Renal cortical epithelial cell (primary cell): Measurements from ENCODE around the gene NUP58. TPM values are rescaled to one million over a fixed set of nuclear protein-coding genes. Genes with fewer than 3 reads are reported as not detected.

ENCODE experiments used
- DNase-seq: peaks from one replicate; pipeline ENCODE4 v3.0.0-alpha.2; 2011; ENCODE audit warnings: low read depth
- total RNA-seq: library from RNA; depleted of rRNA; stranded (reverse); fragments of >200 nt; gene quantifications from 2 replicates; pipeline ENCODE4 v1.2.3, GENCODE V29; 2014

NUP58 gene, protein sequence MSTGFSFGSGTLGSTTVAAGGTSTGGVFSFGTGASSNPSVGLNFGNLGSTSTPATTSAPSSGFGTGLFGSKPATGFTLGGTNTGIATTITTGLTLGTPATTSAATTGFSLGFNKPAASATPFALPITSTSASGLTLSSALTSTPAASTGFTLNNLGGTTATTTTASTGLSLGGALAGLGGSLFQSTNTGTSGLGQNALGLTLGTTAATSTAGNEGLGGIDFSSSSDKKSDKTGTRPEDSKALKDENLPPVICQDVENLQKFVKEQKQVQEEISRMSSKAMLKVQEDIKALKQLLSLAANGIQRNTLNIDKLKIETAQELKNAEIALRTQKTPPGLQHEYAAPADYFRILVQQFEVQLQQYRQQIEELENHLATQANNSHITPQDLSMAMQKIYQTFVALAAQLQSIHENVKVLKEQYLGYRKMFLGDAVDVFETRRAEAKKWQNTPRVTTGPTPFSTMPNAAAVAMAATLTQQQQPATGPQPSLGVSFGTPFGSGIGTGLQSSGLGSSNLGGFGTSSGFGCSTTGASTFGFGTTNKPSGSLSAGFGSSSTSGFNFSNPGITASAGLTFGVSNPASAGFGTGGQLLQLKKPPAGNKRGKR
- 60.9 and 86.1 TPM in 2 replicates for total RNA-seq

DNA sequence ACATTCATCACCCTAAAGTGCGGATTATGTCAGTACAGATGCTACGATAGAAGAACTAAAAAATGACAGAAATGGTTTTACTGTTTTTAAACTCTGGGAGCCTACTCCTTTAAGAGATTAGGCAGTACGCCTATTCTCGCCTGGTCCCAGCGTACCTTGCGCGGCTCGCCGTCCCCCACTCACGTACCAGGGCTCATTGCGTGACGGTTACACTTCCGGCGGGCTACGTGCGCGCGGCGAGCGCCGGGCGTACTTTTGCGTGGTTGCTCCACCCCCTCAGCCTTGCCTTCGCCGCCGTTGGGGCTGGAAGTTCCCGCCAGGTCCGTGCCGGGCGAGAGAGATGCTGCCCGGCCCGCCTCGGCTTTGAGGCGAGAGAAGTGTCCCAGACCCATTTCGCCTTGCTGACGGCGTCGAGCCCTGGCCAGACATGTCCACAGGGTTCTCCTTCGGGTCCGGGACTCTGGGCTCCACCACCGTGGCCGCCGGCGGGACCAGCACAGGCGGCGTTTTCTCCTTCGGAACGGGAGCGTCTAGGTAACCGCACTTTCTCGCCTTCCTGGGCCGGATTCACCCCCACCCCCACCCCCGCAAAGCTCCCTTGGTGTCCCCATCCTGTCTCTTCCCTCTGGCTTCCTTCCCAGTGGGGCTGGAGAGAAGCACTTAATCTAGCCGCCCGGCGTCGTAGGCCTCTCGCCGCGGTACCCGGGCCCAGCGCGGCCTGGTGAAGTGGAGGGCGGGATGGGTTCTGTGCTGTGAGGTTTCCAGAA lies at the start of gene NUP58:
Gene NUP58 (plus strand): TSS at position 279 of the 767 bp plus-strand sequence. CDS start 149 bp downstream, at position 428.
- peak; percentile 86 for DNase-seq

GRCh38 chr13:25252225-25252624 lies 49.2 kb upstream of the NUP58 start:
- DNase-seq, result no peak

DNA sequence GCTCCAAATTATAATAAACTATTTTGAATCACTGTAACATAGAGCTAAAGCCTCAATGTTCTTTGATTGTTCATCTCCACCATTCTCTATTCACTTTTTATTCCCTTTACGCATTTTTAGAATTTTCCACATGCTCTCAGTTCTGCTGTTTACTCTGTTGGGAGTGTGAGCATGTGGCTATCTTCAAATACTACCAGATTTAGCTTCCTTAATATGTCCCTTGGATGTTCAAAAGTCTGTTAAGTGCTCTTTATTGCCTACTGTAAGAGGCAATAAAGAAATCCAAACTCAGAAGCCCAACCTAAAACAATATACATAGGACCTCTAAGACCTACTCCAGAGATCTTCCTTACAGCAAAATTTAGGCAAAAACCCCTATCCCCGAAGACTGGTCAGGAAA lies 48.7 kb upstream of the NUP58 start:
- no peak for DNase-seq

DNA sequence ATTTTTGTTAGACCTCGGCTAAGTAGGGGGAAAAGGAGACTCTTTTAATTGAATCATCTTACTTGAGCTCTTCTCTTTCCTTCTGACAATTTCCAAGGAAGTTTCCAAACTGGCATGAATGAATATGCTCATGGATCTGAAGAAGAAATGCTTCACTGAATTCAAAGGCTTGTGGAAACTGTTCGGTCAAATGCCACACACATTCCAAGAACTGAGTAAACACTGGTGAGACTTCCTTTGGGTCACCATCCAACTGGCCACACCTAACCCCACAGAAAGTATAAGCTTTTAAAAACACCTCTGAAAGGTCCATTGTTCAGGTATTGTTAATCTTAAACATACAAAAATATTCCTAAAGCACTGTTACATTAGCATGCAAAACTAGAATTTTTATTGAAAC lies 47.7 kb upstream of the NUP58 start:
- peak; percentile 90 for DNase-seq

GRCh38 chr13:25262261-25262660 lies 39.2 kb upstream of the NUP58 start:
- no peak for DNase-seq

- DNase-seq, result no peak
Measured at GRCh38 chr13:25266706-25267105, 34.7 kb upstream of the NUP58 start.

DNA sequence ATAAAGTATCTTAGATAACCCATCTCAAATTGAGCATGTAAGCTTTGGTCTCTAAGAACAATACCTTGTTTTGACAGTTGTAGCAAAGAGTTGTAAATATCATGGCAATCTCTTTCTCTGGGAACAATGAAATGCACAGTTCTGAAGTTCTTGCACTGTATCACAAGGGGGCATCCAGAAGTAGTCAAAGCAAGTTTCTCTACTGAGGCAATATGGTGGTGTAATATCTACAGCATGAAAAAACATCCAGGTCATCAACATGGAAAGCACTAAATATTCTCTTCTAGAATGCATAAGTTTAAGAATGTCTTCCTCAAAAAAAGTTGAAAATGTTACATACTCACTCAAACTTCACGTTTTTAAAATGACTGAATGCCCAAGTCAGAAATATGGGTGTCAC lies 33.7 kb upstream of the NUP58 start:
- no peak for DNase-seq

- DNase-seq, result no peak
Measured at GRCh38 chr13:25268561-25268960, 32.9 kb upstream of the NUP58 start.

GRCh38 chr13:25276748-25277147 lies 24.7 kb upstream of the NUP58 start:
- DNase-seq, result peak; percentile 24

DNA sequence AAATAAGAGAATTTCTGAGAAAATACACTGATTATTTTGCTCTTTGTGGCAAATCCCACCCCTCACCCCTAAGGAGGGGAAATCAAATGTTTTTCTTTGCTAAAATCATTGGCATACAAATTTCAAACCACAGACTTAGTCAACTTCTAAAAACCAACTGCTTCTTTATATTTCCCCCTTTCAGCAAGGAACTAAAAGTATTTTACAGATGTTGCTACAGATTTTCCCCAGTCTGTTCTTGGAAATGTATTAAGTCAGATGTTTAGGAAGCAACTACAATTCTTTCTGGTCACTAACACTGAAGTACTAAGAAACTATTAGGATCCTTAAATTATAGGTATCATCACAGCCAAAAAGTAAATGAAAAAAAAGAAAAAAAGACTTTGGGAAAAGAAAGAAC lies 21.0 kb upstream of the NUP58 start:
- DNase-seq, result no peak

- no peak for DNase-seq
Measured at GRCh38 chr13:25281193-25281934, 20.1 kb upstream of the NUP58 start.

DNA sequence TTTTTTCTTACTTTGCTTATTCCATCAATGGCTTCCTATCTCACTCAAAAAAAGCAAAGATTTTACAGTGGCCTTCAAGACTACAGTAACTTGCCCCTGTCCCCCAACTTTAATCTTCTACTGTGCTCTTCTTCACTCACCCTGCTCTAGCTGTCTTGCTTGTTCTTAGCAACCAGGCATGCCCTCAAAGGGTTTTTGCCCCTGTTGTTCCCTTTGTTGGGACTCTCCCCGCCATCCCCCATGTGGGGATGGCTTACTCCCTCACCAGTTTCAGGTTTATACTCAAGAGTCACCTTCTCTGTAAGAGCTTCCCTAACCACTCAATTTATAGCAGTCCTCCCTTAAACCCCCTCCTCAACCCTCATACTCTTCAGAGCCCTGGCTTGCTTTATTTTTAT lies 19.5 kb upstream of the NUP58 start:
- no peak for DNase-seq

- peak; percentile 37 for DNase-seq
Measured at GRCh38 chr13:25286308-25286968, 15.0 kb upstream of the NUP58 start.

- peak; percentile 65 for DNase-seq
Measured at GRCh38 chr13:25286969-25287961, 14.2 kb upstream of the NUP58 start, which contains the start of gene MTMR6. Gene MTMR6, minus strand, starts transcription at chr13:25287488. Its CDS starts 241 bp downstream, at chr13:25287247.

DNA sequence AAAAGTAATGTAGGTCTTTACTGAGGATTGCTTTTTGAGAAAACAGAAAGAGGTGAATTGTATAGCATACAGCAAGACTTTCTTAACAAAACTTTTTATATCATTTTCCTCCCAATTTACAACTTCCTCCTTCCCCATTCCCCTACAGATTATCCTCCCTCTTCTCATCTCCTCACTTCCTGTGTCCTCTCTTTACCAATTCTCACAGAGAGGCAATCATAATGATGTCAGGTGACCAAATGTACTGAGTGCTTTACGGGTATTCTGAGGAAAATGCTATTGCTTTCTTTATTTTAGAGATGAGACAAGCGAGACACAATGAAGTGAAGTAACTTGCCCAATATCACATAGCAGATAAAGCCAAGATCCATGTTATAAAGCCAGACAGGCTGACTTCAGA lies 12.5 kb upstream of the NUP58 start:
- no peak for DNase-seq

DNA sequence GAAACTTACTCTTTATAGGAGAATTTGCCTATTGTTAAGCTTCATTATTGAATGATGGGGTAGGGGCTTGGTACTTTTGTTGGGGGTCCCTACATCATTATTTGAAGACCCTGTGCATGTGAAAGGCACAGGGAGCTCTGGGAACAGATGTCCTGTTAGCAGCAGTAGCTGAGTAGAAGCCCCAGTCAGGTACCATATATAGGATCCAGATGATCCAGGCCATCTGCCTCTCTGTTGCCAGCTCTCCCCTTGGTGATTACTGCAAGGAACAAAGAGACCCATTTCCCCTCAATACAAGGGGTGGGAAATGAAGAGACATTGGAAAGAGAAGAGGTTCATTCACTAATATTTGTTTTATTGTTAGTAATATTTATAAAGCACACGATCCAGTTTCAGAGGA lies 9.7 kb upstream of the NUP58 start:
- no peak for DNase-seq

GRCh38 chr13:25292301-25292700 lies 9.1 kb upstream of the NUP58 start:
- peak; percentile 59 for DNase-seq

GRCh38 chr13:25295228-25295627 lies 6.2 kb upstream of the NUP58 start:
- no peak for DNase-seq

- no peak for DNase-seq
Measured at GRCh38 chr13:25295701-25296100, 5.7 kb upstream of the NUP58 start.

- DNase-seq, result no peak
Measured at GRCh38 chr13:25300861-25301346, 521 bp upstream of the NUP58 start.
